Esophagus muscularis mucosa (tissue), 4 donors: ENCODE measurements around the gene TAX1BP1. TPM values are rescaled to one million over a fixed set of nuclear protein-coding genes. Genes with fewer than 3 reads are reported as not detected.

ENCODE experiments used
- DNase-seq: peaks from one replicate; pipeline ENCODE4 v3.0.0-alpha.2; 2017; ENCODE audit errors: extremely low spot score
- H3K27ac ChIP-seq, 4 donors: fragments of 200-600 bp; sonication (generic); replicated peaks in 1 of 4; 1 replicate in 3 of 4; 2 replicates in 1 of 4; pipeline ENCODE4 v1.5.1; 2016 to 2019; ENCODE audit warnings: mild to moderate bottlenecking in 1 of 4
- H3K27me3 ChIP-seq, 4 donors: fragments of 200-600 bp; sonication (generic); one replicate each; pipeline versions ENCODE4 v1.5.1 to v1.6.0; 2016 to 2019
- H3K36me3 ChIP-seq, 4 donors: fragments of 200-600 bp; sonication (generic); one replicate each; pipeline ENCODE4 v1.5.1; 2016 to 2019
- H3K4me1 ChIP-seq, 4 donors: fragments of 200-600 bp; sonication (generic); one replicate each; pipeline ENCODE4 v1.5.1; 2016 to 2019
- H3K4me3 ChIP-seq, 4 donors: fragments of 200-600 bp; sonication (generic); 1 replicate in 2 of 4; 2 replicates in 2 of 4; pipeline ENCODE4 v1.5.1; 2016 to 2019; ENCODE audit warnings: mild to moderate bottlenecking in 4 of 4, moderate library complexity in 1 of 4
- H3K9me3 ChIP-seq, 4 donors: fragments of 200-600 bp; sonication (generic); 1 replicate in 3 of 4; 2 replicates in 1 of 4; pipeline ENCODE4 v1.5.1; 2016 to 2019
- CTCF ChIP-seq, 3 experiments: fragments of 200-600 bp in 2 of 3; fragments of 450-650 bp in 1 of 3; sonication (generic) in 2 of 3; IDR thresholded peaks; one replicate each; pipeline ENCODE4 v1.5.1; 2017 to 2019; ENCODE audit warnings: antibody characterized with exemption in 3 of 3, mild to moderate bottlenecking in 2 of 3, moderate library complexity in 1 of 3
- EP300 ChIP-seq: sonication (generic); formaldehyde crosslinking; IDR thresholded peaks from one replicate; pipeline ENCODE4 v1.6.1; 2017; ENCODE audit warnings: antibody characterized with exemption
- POLR2A ChIP-seq: fragments of 450-650 bp; IDR thresholded peaks from one replicate; pipeline ENCODE4 v1.6.1; 2017; ENCODE audit warnings: antibody characterized with exemption, moderate library complexity, mild to moderate bottlenecking, low read depth
- POLR2AphosphoS5 ChIP-seq, 2 donors: sonication (generic); formaldehyde crosslinking; IDR thresholded peaks; one replicate each; pipeline ENCODE4 v1.6.1; 2017; ENCODE audit warnings: antibody characterized with exemption in 2 of 2
- WGBS: methylation state at CpG from one replicate; pipeline ENCODE4 v1.1.5; 2018; 5-methylcytosine and 5-hydroxymethylcytosine counted together
- intact Hi-C: fragments of 100-400 bp; cut with DNase I; formaldehyde crosslinking; loops from one replicate; pipeline ENCODE4 v1.15.1; 2023
- total RNA-seq, 4 donors: library from RNA; depleted of rRNA; stranded (reverse); fragments of >200 nt; gene quantifications; one replicate each; pipeline versions ENCODE4 v1.1.0 to v1.2.1, GENCODE V29; 2016

Gene TAX1BP1
- total RNA-seq, 4 donors from 2014 or later, result 107 to 139 (median 127) TPM

GRCh38 chr7:27793780-27794179 lies 53.8 kb downstream of the TAX1BP1 start:
- Histone ChIP-seq H3K4me1 (no peaks in the 10 kb centered on the region), H3K27ac (no peak overlapping the region), H3K4me3 (no peak overlapping the region), H3K9me3 (no peaks in the 10 kb centered on the region), H3K27me3 (no peaks in the 10 kb centered on the region), H3K36me3 (peaks cover 36 to 68% (median 50%) of the 10 kb centered on the region in 4 donors)
- no peak for TF ChIP-seq POLR2A
- TF ChIP-seq POLR2AphosphoS5 (IDR thresholded peaks at IDR 0.05), result no peak
- no peak for TF ChIP-seq EP300
- no peak for TF ChIP-seq CTCF (IDR thresholded peaks at IDR 0.05)
- intact Hi-C loops, result no loop called here
- DNase-seq, result no peak
- 57% methylated on average over 1 of the region's 1 CpG for WGBS

- Histone ChIP-seq H3K36me3 (peaks cover 36 to 66% (median 52%) of the 10 kb centered on the region in 4 donors), H3K27ac (no peak overlapping the region), H3K27me3 (no peaks in the 10 kb centered on the region), H3K4me1 (no peaks in the 10 kb centered on the region), H3K4me3 (no peak overlapping the region), H3K9me3 (no peaks in the 10 kb centered on the region)
- DNase-seq, result no peak
- intact Hi-C loops, result no loop called here
- no peak for TF ChIP-seq EP300
- TF ChIP-seq POLR2AphosphoS5 (IDR thresholded peaks at IDR 0.05), result no peak
- no peak for TF ChIP-seq POLR2A
- no peak for TF ChIP-seq CTCF (IDR thresholded peaks at IDR 0.05)
- WGBS, result 97% methylated on average over 1 of the region's 1 CpG
These were observed 56.0 kb downstream of the TAX1BP1 start for GRCh38 chr7:27795977-27796376.

- Histone ChIP-seq H3K36me3 (peaks cover 16 to 53% (median 35%) of the 10 kb centered on the region in 4 donors), H3K27me3 (no peaks in the 10 kb centered on the region)
- intact Hi-C loops, result no loop called here
These were observed 59.2 kb downstream of the TAX1BP1 start for GRCh38 chr7:27799212-27799611.

GRCh38 chr7:27802999-27803398 lies 63.0 kb downstream of the TAX1BP1 start:
- intact Hi-C loops, result no loop called here
- no peak overlapping the region for H3K4me3 ChIP-seq
- H3K36me3 ChIP-seq, result peaks cover 0 to 28% (median 8%) of the 10 kb centered on the region in 4 donors
- whole genome bisulfite sequencing, result 87% methylated on average over 2 of the region's 2 CpGs
- no peak for TF ChIP-seq POLR2A
- no peak for TF ChIP-seq EP300
- no peak for TF ChIP-seq CTCF (IDR thresholded peaks at IDR 0.05)
- TF ChIP-seq POLR2AphosphoS5 (IDR thresholded peaks at IDR 0.05), result no peak
- DNase-seq, result no peak
- H3K27ac ChIP-seq, result peak overlapping the region in 1 of 4 donors; percentile 10
- H3K4me1 ChIP-seq, result peaks cover 1 to 2% (median 2%) of the 10 kb centered on the region in 4 donors
- H3K27me3 ChIP-seq, result no peaks in the 10 kb centered on the region
- H3K9me3 ChIP-seq, result no peaks in the 10 kb centered on the region

More at GRCh38 chr7:27799212-27799611, 59.2 kb downstream of the TAX1BP1 start:
- 95% methylated on average over 2 of the region's 2 CpGs for WGBS
- no peaks in the 10 kb centered on the region for H3K4me1 ChIP-seq
- no peaks in the 10 kb centered on the region for H3K9me3 ChIP-seq
- no peak overlapping the region for H3K27ac ChIP-seq
- TF ChIP-seq POLR2AphosphoS5 (IDR thresholded peaks at IDR 0.05) (no peak), CTCF (IDR thresholded peaks at IDR 0.05) (no peak), EP300 (no peak), POLR2A (no peak)
- DNase-seq, result no peak
- H3K4me3 ChIP-seq, result no peak overlapping the region

GRCh38 chr7:27804139-27804538 lies 64.2 kb downstream of the TAX1BP1 start:
- WGBS, result 88% methylated on average over 3 of the region's 3 CpGs
- Histone ChIP-seq H3K4me1 (peaks cover 6 to 13% (median 12%) of the 10 kb centered on the region in 4 donors), H3K36me3 (peaks cover 0 to 28% (median 6%) of the 10 kb centered on the region in 4 donors), H3K4me3 (no peak overlapping the region), H3K9me3 (no peaks in the 10 kb centered on the region), H3K27ac (no peak overlapping the region), H3K27me3 (no peaks in the 10 kb centered on the region)
- intact Hi-C loops, result no loop called here
- no peak for DNase-seq
- TF ChIP-seq EP300 (no peak), CTCF (IDR thresholded peaks at IDR 0.05) (no peak)
